GM12878 (cell line): Measurements from ENCODE around the gene GATAD2B. TPM values are rescaled to one million over a fixed set of nuclear protein-coding genes. Genes with fewer than 3 reads are reported as not detected.

Experiments used
- ATAC-seq: fragments of 200-7000 bp; cut with Tn5 transposase; 3 replicates; pipeline ENCODE4 v1.9.1; 2020; ENCODE audit warnings: mild to moderate bottlenecking, moderate library complexity
- BruUV-seq: library from RNA; stranded (reverse); fragments of 400-500 nt; replicated peaks from 2 replicates; lab custom pipeline; 2021; lab: Mats Ljungman, UMichigan
- CTCF ChIA-PET: fragments of 300-600 bp; sonication (Branson Sonifier 250); formaldehyde crosslinking; extraction: SDS; loops from one replicate; lab custom pipeline; 2021; ENCODE audit warnings: inconsistent platforms; lab: Yijun Ruan, JAX
- POLR2A ChIA-PET: fragments of 350-600 bp; formaldehyde crosslinking; extraction: SDS; loops from one replicate; lab custom pipeline; 2021; ENCODE audit warnings: inconsistent platforms; lab: Charles Lee
- RAD21 ChIA-PET: fragments of 300-600 bp; sonication (Branson Sonifier 250); formaldehyde crosslinking; loops from one replicate; lab custom pipeline; 2023; ENCODE audit warnings: antibody characterized with exemption; ENCODE audit not compliant: unreplicated experiment; lab: Charles Lee
- SMC1A ChIA-PET: fragments of 300-600 bp; sonication (Branson Sonifier 250); formaldehyde crosslinking; loops from one replicate; lab custom pipeline; 2023; ENCODE audit not compliant: unreplicated experiment, uncharacterized antibody; lab: Charles Lee
- DNase-seq: peaks from one replicate; pipeline ENCODE4 v3.0.0-alpha.2; 2011; ENCODE audit warnings: low read depth, low spot score
- FAIRE-seq: peaks from 3 replicates; lab custom pipeline; 2011; peaks lifted over from hg19 to GRCh38; lab: Jason Lieb, UNC
- H2AFZ ChIP-seq: 2 replicates; pipeline ENCODE4 v1.6.0; 2011; ENCODE audit warnings: low read depth, low read length, control low read depth; ENCODE audit not compliant: control insufficient read depth
- H3K27ac ChIP-seq: 2 replicates; pipeline ENCODE4 v1.5.1; 2011; ENCODE audit warnings: control low read depth; ENCODE audit not compliant: control insufficient read depth, insufficient read depth
- H3K27me3 ChIP-seq, 2 experiments: replicated peaks in 1 of 2; 2 replicates each; pipeline versions ENCODE4 v1.6.0 to v1.6.1; 2011; ENCODE audit warnings: low read length in 1 of 2; ENCODE audit not compliant: control insufficient read depth in 2 of 2, insufficient read depth in 2 of 2
- H3K36me3 ChIP-seq, 2 experiments: 2 replicates each; pipeline ENCODE4 v1.5.1; 2011; ENCODE audit warnings: low read length in 1 of 2; ENCODE audit not compliant: control insufficient read depth in 2 of 2, insufficient read depth in 2 of 2
- H3K4me1 ChIP-seq: 2 replicates; pipeline ENCODE4 v1.6.1; 2011; ENCODE audit warnings: mild to moderate bottlenecking, low read length, moderate library complexity, mixed read lengths; ENCODE audit not compliant: control insufficient read depth, insufficient read depth
- H3K4me2 ChIP-seq: 2 replicates; pipeline ENCODE4 v1.6.0; 2011; ENCODE audit warnings: control low read depth; ENCODE audit not compliant: control insufficient read depth, insufficient read depth
- H3K4me3 ChIP-seq: fragments of 200-600 bp; sonication (generic); 2 replicates; pipeline ENCODE4 v1.5.1; 2016
- H3K79me2 ChIP-seq: 2 replicates; pipeline ENCODE4 v1.6.0; 2011; ENCODE audit warnings: low read length; ENCODE audit not compliant: control insufficient read depth, insufficient read depth
- H3K9ac ChIP-seq: 2 replicates; pipeline ENCODE4 v1.8.0; 2011; ENCODE audit warnings: low read length, control low read depth, mixed read lengths; ENCODE audit not compliant: control insufficient read depth, insufficient read depth
- H3K9me3 ChIP-seq: replicated peaks from 3 replicates; pipeline ENCODE4 v1.5.1; 2011; ENCODE audit warnings: mild to moderate bottlenecking, low read length; ENCODE audit not compliant: control insufficient read depth, insufficient read depth
- H4K20me1 ChIP-seq: 2 replicates; pipeline ENCODE4 v1.6.0; 2011; ENCODE audit not compliant: control insufficient read depth, insufficient read depth
- CEBPB ChIP-seq, 2 experiments: fragments of 150-350 bp in 1 of 2; IDR thresholded peaks; 2 replicates each; pipeline ENCODE4 v1.6.1; 2012 to 2014; ENCODE audit warnings: low read depth in 2 of 2, low read length in 2 of 2, borderline replicate concordance in 1 of 2, inconsistent platforms in 1 of 2
- CTCF ChIP-seq, 3 experiments: IDR thresholded peaks in 2 of 3; conservative IDR thresholded peaks in 1 of 3; 2 replicates each; pipeline ENCODE4 v1.5.1; 2011; ENCODE audit warnings: low read depth in 3 of 3, low read length in 3 of 3, mild to moderate bottlenecking in 3 of 3, control low read depth in 2 of 3, moderate library complexity in 2 of 3, inconsistent platforms in 1 of 3, mixed read lengths in 1 of 3; ENCODE audit not compliant: control insufficient read depth in 2 of 3, insufficient read depth in 1 of 3; ENCODE audit errors: extremely low read depth in 1 of 3
- CUX1 ChIP-seq: IDR thresholded peaks from 2 replicates; pipeline ENCODE4 v1.6.1; 2012; ENCODE audit warnings: improper control_type of control experiment, low read depth, low read length; ENCODE audit not compliant: insufficient replicate concordance
- FOS ChIP-seq: IDR thresholded peaks from 3 replicates; pipeline ENCODE4 v1.6.1; 2011; ENCODE audit warnings: borderline replicate concordance; ENCODE audit not compliant: insufficient read length; ENCODE audit errors: extremely low read depth
- IKZF1 ChIP-seq: fragments of 450-650 bp; conservative IDR thresholded peaks from 2 replicates; pipeline ENCODE4 v1.6.1; 2017; ENCODE audit warnings: antibody characterized with exemption, mild to moderate bottlenecking
- JUND ChIP-seq: IDR thresholded peaks from 2 replicates; pipeline ENCODE4 v1.6.1; 2012; ENCODE audit warnings: low read depth, mild to moderate bottlenecking, low read length, improper control_type of control experiment, moderate library complexity
- KLF5 ChIP-seq: fragments of 450-650 bp; IDR thresholded peaks from 2 replicates; pipeline ENCODE4 v1.6.1; 2014; ENCODE audit warnings: mild to moderate bottlenecking; ENCODE audit not compliant: partially characterized antibody
- RCOR1 ChIP-seq: conservative IDR thresholded peaks from 2 replicates; pipeline ENCODE4 v1.6.1; 2012; ENCODE audit warnings: low read depth, low read length, improper control_type of control experiment
- RELA ChIP-seq: fragments of 450-650 bp; IDR thresholded peaks from 2 replicates; pipeline ENCODE4 v1.8.0; 2014; ENCODE audit warnings: borderline replicate concordance; ENCODE audit not compliant: partially characterized antibody
- STAT3 ChIP-seq: IDR thresholded peaks from 2 replicates; pipeline ENCODE4 v1.6.1; 2011; ENCODE audit warnings: low read depth, low read length, improper control_type of control experiment
- USF1 ChIP-seq: IDR thresholded peaks from 2 replicates; pipeline ENCODE4 v1.6.1; 2011; ENCODE audit warnings: borderline replicate concordance, low read depth, mild to moderate bottlenecking, moderate library complexity, mixed read lengths, low read length; ENCODE audit not compliant: insufficient read depth; ENCODE audit errors: extremely low read length
- ZNF24 ChIP-seq: fragments of 450-650 bp; IDR thresholded peaks from 2 replicates; pipeline ENCODE4 v1.6.1; 2017; ENCODE audit warnings: antibody characterized with exemption, mild to moderate bottlenecking
- WGBS: methylation state at CpG from one replicate; pipeline ENCODE4 v1.1.6; 2016; ENCODE audit warnings: low lambda C conversion rate; ENCODE audit not compliant: insufficient replicate concordance, insufficient coverage; ENCODE audit errors: missing lambda C conversion rate; 5-methylcytosine and 5-hydroxymethylcytosine counted together
- in situ Hi-C: fragments of 300-500 bp; cut with MboI; formaldehyde crosslinking; loops from 9 replicates; pipeline ENCODE4 v1.14.3; 2018; ENCODE audit warnings: mixed read lengths
- intact Hi-C: fragments of 100-400 bp; cut with micrococcal nuclease; formaldehyde crosslinking; loops from one replicate; pipeline ENCODE4 v1.14.2; 2022; ENCODE audit not compliant: unreplicated experiment
- polyA plus RNA-seq, 11 experiments: library from polyadenylated mRNA; depleted of rRNA in 4 of 11; unstranded in 6 of 11; stranded (reverse) in 5 of 11; fragments of >200 nt; fragmentation: Nextera tagmentation in 4 of 11; fragmentation: Illumina TruSeq in 1 of 11; extraction: Ambion mirVana in 4 of 11; extraction: Trizol in 1 of 11; gene quantifications; 1 replicate in 1 of 11; 2 replicates in 10 of 11; pipeline versions ENCODE4 v1.2.1 to v1.2.3, GENCODE V29; 2011 to 2016; ENCODE audit warnings: inconsistent platforms in 2 of 11, missing spikeins in 2 of 11, low read depth in 1 of 11
- total RNA-seq, 4 experiments: library from RNA; depleted of rRNA in 3 of 4; stranded (reverse); fragments of >200 nt in 3 of 4; fragmentation: Illumina TruSeq in 1 of 4; extraction: Trizol in 1 of 4; gene quantifications; 2 replicates each; pipeline versions ENCODE4 v1.2.1 to v1.2.3, GENCODE V29; 2013 to 2021

The GATAD2B gene
- total and polyA plus RNA-seq, 10 of the 15 experiments (the other 5 are each of a cell fraction or from before 2014, with no cell fraction given) = 2.4 to 63.1 (median 8.7) TPM

- TF ChIP-seq CUX1 = no peak
These were observed 11.2 kb upstream of the GATAD2B start (continued) for GRCh38 chr1:153933955-153934354.

- CTCF ChIA-PET = no interaction called here
- no peaks in the 10 kb centered on the region for H3K27me3 ChIP-seq
- intact Hi-C loops = no loop called here
- H3K27ac ChIP-seq = no peak overlapping the region
- H3K9ac ChIP-seq = no peak overlapping the region
- H2AFZ ChIP-seq = no peak overlapping the region
- H4K20me1 ChIP-seq = no peaks in the 10 kb centered on the region
- DNase-seq (no peak), FAIRE-seq (no peak), ATAC-seq (no peak)
- H3K36me3 ChIP-seq = peaks cover 19 to 26% of the 10 kb centered on the region in 2 experiments; a peak in 3 of 4 replicates
- no peaks in the 10 kb centered on the region for H3K9me3 ChIP-seq
- RAD21 ChIA-PET = no interaction called here
- SMC1A ChIA-PET = no interaction called here
- 93% methylated on average over 11 of the region's 14 CpGs for WGBS
- in situ Hi-C loops = no loop called here
- TF ChIP-seq FOS = no peak
- no peak for TF ChIP-seq RELA
- TF ChIP-seq JUND = no peak
- no peak for TF ChIP-seq USF1
- TF ChIP-seq CTCF (IDR thresholded peaks at IDR 0.05 in 2 of 3, conservative IDR thresholded peaks at IDR 0.05 in 1 of 3; ENCODE audit: control insufficient read depth in 2 of 3, extremely low read depth in 1 of 3, insufficient read depth in 1 of 3, low read depth in 3 of 3, low read length in 3 of 3) = no peak
- no peak for TF ChIP-seq ZNF24
- TF ChIP-seq STAT3 = no peak
- no peak for TF ChIP-seq CEBPB (IDR thresholded peaks at IDR 0.05; ENCODE audit: borderline replicate concordance in 1 of 2, low read depth in 2 of 2, low read length in 2 of 2)
- TF ChIP-seq IKZF1 = no peak
- no peak for TF ChIP-seq KLF5
- no peak for TF ChIP-seq RCOR1
- H3K4me1 ChIP-seq = peaks cover 8% of the 10 kb centered on the region
- no peaks in the 10 kb centered on the region for H3K79me2 ChIP-seq
- no TSS peak for BruUV-seq
- POLR2A ChIA-PET = no interaction called here
- H3K4me3 ChIP-seq = no peak overlapping the region
- H3K4me2 ChIP-seq = no peak overlapping the region
These were observed 10.7 kb upstream of the GATAD2B start for GRCh38 chr1:153933430-153933829.
